Activated CD4-positive, alpha-beta memory T cell treated with anti-CD3 and anti-CD28 coated beads for 36 hours (primary cell): ENCODE results near the gene GSTT4. TPM values are rescaled to one million over a fixed set of nuclear protein-coding genes. Genes with fewer than 3 reads are reported as not detected.
A peak's percentile ranks its signal among the peaks of the same experiment; 100 is the strongest.

ENCODE experiments used
- CTCF ChIA-PET: fragments of 350-600 bp; sonication (Branson Sonifier 250); formaldehyde crosslinking; loops from one replicate; lab custom pipeline; 2021; ENCODE audit warnings: antibody characterized with exemption, inconsistent platforms; lab: Charles Lee
- POLR2A ChIA-PET: fragments of 350-600 bp; sonication (Branson Sonifier 250); formaldehyde crosslinking; loops from one replicate; lab custom pipeline; 2021; ENCODE audit warnings: antibody characterized with exemption; lab: Charles Lee
- DNase-seq: peaks from one replicate; pipeline ENCODE4 v3.0.0-alpha.2; 2020
- H3K27ac Mint-ChIP-seq: one replicate; pipeline ENCODE4 v1.8.0; 2021; ENCODE audit warnings: mixed read lengths
- H3K27me3 Mint-ChIP-seq: one replicate; pipeline ENCODE4 v1.8.0; 2021; ENCODE audit warnings: mixed read lengths
- H3K36me3 Mint-ChIP-seq: one replicate; pipeline ENCODE4 v1.8.0; 2021; ENCODE audit warnings: mixed read lengths
- H3K4me1 Mint-ChIP-seq: one replicate; pipeline ENCODE4 v1.8.0; 2021; ENCODE audit warnings: low read depth, mixed read lengths
- H3K4me3 Mint-ChIP-seq: one replicate; pipeline ENCODE4 v1.8.0; 2021; ENCODE audit warnings: mild to moderate bottlenecking, mixed read lengths
- H3K9me3 Mint-ChIP-seq: one replicate; pipeline ENCODE4 v1.8.0; 2021; ENCODE audit warnings: mixed read lengths
- intact Hi-C: fragments of 100-400 bp; cut with micrococcal nuclease; formaldehyde crosslinking; loops from one replicate; pipeline ENCODE4 v1.15.1; 2023
- total RNA-seq, 2 experiments: library from RNA; stranded (reverse); gene quantifications; one replicate each; pipeline ENCODE4 v1.2.3, GENCODE V29; 2021

Gene GSTT4
- total RNA-seq, 2 experiments from 2014 or later: not detected

DNA sequence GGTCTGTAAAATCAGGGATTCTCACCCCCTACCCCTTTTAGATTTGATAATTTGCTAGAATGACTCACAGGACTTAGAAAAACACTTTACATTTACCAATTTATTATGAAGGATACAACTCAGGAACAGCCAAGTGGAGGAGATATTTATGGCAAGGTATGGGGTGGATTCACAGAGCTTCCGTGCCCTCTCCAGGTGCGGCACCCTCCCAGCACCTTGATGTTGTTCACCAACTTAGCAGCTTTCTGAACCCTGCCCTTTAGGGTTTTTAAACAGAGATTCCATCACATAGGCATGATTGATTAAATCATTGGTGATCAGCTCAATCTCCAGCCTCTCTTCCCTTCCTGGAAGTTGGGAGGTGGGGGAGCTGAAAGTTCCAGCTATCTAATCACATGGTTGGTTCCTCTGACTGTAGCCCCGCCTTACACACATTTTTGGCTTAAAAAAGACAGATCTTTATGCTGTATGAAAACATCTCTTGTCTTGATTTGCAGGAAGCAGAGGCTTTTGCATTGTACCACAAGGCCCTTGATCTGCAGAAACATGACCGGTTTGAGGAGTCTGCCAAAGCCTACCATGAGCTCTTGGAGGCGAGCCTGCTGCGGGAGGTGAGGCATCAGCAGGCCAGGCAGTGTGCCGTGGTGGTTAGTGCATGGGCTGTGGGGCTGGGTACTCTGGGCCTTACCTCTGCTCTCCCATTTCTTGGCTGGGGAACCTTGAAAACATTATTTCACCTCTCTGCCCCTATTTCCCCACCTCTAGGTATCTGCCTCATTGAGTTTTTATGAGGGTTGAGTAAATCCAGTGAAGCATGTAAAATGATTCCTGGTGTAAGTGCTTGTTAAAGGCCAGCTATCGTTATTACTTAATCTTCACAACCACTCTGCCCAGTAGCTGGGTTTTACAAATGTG, 32.9 kb upstream of the GSTT4 start:
- intact Hi-C loops: no loop called here
- H3K36me3 Mint-ChIP-seq: peaks cover 31% of the 10 kb centered on the region
- H3K27ac Mint-ChIP-seq: peak overlapping the region; percentile 14
- POLR2A ChIA-PET: no interaction called here
- DNase-seq: no peak
- no peaks in the 10 kb centered on the region for H3K9me3 Mint-ChIP-seq
- H3K27me3 Mint-ChIP-seq: no peaks in the 10 kb centered on the region
- H3K4me3 Mint-ChIP-seq: no peak overlapping the region
- CTCF ChIA-PET: no interaction called here
- peaks cover 9% of the 10 kb centered on the region for H3K4me1 Mint-ChIP-seq

DNA sequence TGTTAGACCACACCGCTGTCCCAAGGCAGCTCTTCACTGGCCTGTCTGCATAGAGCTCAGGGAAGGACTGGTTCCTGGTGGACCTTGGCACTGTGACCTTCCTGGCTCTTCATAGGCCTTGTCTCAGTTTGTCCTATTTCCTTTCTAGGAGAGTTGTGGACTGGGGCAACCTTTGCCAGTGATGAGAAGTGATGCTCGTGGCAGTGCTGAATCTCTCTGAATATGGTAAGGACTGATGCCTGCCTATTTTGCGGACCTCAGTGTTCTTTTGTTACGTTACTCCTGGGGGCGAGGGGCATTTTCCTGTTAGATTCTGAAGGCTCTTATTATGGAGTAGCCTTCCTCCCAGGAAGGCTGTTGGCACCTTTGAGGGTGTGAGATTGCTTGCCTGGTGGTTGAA, 30.0 kb upstream of the GSTT4 start:
- Mint-ChIP-seq H3K4me3 (no peak overlapping the region), H3K9me3 (no peaks in the 10 kb centered on the region), H3K36me3 (peaks cover 18% of the 10 kb centered on the region), H3K27me3 (no peaks in the 10 kb centered on the region), H3K27ac (no peak overlapping the region), H3K4me1 (peaks cover 10% of the 10 kb centered on the region)
- CTCF ChIA-PET: no interaction called here
- no peak for DNase-seq
- POLR2A ChIA-PET: no interaction called here
- intact Hi-C loops: no loop called here

DNA sequence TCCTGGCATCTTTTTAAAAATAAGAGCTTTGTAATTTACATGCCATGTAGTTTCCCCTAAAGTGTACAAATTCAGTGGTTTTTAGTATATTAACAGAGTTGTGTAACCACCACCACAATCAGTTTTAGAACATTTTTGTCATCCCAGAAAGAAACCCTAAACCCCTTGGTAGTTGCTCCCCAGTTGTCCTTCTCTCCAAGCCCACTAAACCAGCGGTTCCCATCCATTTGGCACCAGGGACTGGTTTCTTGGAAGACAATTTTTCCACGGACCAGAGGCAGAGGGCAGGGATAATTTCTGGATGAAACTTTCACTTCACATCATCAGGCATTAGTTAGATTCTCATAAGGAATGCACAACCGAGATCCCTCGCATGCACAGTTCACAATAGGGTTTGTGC, 28.5 kb upstream of the GSTT4 start:
- intact Hi-C loops: no loop called here
- POLR2A ChIA-PET: no interaction called here
- no peak overlapping the region for H3K27ac Mint-ChIP-seq
- no peaks in the 10 kb centered on the region for H3K27me3 Mint-ChIP-seq
- H3K4me3 Mint-ChIP-seq: no peak overlapping the region
- CTCF ChIA-PET: no interaction called here
- DNase-seq: no peak
- peaks cover 11% of the 10 kb centered on the region for H3K36me3 Mint-ChIP-seq
- H3K4me1 Mint-ChIP-seq: peaks cover 12% of the 10 kb centered on the region
- no peaks in the 10 kb centered on the region for H3K9me3 Mint-ChIP-seq

DNA sequence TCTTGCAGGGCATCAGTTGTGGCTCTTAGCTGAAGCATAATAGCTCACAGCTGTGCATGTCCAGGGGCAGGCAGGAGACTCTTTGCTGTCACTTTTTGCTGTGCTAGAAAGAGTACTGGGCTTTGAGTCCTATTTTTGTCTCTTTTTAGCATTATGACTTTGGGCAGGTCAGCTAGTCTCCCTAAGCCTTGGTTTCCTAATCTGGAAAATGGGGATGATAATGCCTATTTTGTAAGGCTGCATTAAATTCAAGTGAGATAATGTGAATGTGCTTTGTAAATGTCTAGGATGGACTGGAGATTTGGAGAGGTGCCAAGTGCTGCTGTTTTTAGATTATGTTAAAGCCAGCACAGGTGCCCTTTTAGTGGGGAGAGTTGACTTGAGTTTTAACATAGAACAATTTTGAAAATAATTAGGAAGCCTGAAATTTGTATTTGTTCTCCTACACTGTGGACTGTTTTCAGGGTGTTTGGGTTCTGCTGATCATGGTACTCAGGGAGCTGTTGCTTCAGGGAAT, 25.0 kb upstream of the GSTT4 start:
- no peak overlapping the region for H3K27ac Mint-ChIP-seq
- H3K36me3 Mint-ChIP-seq: peaks cover 12% of the 10 kb centered on the region
- no peaks in the 10 kb centered on the region for H3K27me3 Mint-ChIP-seq
- intact Hi-C loops: no loop called here
- no peaks in the 10 kb centered on the region for H3K9me3 Mint-ChIP-seq
- ChIA-PET CTCF (no interaction called here), POLR2A (no interaction called here)
- H3K4me3 Mint-ChIP-seq: no peak overlapping the region
- H3K4me1 Mint-ChIP-seq: peaks cover 21% of the 10 kb centered on the region
- DNase-seq: no peak

DNA sequence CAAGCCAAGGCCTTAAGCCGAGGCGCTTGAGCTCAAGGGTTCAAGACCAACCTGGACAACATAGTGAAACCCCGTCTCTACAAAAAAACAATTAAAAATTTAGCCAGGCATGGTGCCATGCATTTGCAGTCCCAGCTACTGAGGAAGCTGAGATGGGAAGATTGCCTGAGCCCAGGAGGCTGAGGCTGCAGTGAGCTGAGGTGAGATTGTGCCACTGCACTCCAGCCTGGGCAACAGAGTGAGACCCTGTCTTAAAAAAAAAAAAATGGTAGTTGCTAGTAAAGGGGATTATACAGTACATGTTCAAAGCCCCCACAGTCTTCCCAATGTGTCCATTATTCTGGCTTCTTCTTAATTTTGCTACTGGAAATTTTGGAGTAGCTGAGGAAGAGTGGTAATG, 24.1 kb upstream of the GSTT4 start:
- CTCF ChIA-PET: no interaction called here
- Mint-ChIP-seq H3K4me3 (no peak overlapping the region), H3K27ac (no peak overlapping the region), H3K9me3 (peaks cover 4% of the 10 kb centered on the region), H3K4me1 (peaks cover 27% of the 10 kb centered on the region), H3K27me3 (no peaks in the 10 kb centered on the region), H3K36me3 (peaks cover 21% of the 10 kb centered on the region)
- intact Hi-C loops: no loop called here
- no peak for DNase-seq
- POLR2A ChIA-PET: no interaction called here

DNA sequence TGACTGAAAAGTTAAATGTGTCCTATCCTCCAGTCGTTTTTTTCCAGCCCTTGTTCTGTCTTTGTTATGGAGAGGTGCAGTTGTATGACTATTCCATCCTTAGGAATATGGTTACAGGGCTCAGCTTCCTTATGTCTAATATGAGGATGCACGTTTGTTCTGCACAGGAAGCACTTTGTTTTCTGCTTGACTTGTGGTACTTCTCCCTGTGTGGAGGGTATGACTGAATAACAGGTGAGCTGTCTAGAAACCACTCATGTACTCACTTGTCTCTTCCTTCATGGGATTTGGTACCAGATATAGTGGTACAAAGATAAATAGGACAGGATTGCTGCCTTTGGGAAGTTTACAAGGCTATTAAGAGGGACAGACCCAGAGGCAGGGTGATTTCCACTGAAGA, 23.3 kb upstream of the GSTT4 start:
- intact Hi-C loops: no loop called here
- H3K27ac Mint-ChIP-seq: no peak overlapping the region
- CTCF ChIA-PET: interaction anchor here (1.1 kb wide), 1 partner anchor 12 kb away, joined by 3 read pairs; no protein-coding TSS in a partner anchor
- DNase-seq: no peak
- peaks cover 23% of the 10 kb centered on the region for H3K36me3 Mint-ChIP-seq
- POLR2A ChIA-PET: no interaction called here
- H3K9me3 Mint-ChIP-seq: peaks cover 6% of the 10 kb centered on the region
- H3K4me3 Mint-ChIP-seq: no peak overlapping the region
- H3K4me1 Mint-ChIP-seq: peaks cover 32% of the 10 kb centered on the region
- H3K27me3 Mint-ChIP-seq: no peaks in the 10 kb centered on the region

DNA sequence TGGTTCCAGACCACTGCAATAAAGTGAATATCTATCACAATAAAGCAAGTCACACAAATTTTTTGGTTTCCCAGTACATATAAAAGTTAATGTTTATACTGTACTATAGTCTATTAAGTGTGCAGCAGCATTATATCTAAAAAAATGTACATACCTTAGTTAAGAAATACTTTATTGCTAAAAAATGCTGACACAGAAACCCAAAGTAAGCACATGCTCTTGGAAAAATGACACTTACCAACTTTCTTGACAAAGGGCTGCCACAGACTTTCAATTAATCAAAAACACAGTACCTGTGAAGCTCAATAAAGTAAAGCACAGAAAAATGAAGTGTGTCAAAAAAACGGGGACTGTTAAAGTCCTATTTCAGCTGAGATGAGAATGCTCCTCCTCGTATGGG, 22.7 kb upstream of the GSTT4 start:
- POLR2A ChIA-PET: no interaction called here
- Mint-ChIP-seq H3K9me3 (peaks cover 6% of the 10 kb centered on the region), H3K4me3 (no peak overlapping the region), H3K4me1 (peaks cover 38% of the 10 kb centered on the region), H3K27me3 (no peaks in the 10 kb centered on the region), H3K36me3 (peaks cover 26% of the 10 kb centered on the region), H3K27ac (no peak overlapping the region)
- DNase-seq: no peak
- CTCF ChIA-PET: interaction anchor here (1.1 kb wide), 1 partner anchor 12 kb away, joined by 3 read pairs; no protein-coding TSS in a partner anchor
- intact Hi-C loops: no loop called here

DNA sequence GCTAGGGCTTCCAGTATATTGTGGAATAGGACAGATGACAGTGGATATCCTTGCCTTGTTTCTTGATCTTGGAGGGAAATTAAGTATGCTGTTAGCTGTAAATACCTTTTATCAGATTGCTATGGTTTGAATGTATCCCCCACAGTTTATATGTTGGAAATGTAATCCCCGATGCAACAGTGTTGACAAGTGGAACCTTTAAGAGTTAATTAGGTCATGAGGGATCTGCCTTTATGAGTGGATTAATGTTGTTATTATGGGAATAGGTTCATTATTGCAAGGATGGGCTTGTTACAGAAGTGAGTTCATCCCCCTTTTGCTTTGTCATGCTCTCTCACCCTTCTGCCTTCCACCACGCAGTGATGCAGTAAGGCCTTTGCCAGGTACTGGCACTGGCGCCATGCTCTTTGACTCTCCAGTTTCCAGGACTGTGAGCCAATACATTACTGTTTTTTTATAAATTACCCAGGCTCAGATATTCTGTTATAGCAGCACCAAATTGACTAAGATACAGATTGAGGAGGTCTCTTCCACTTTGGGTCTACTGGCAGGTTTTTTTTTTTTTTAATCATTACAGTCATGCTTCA, 22.2 kb upstream of the GSTT4 start:
- H3K9me3 Mint-ChIP-seq: peaks cover 6% of the 10 kb centered on the region
- no peak overlapping the region for H3K27ac Mint-ChIP-seq
- H3K27me3 Mint-ChIP-seq: no peaks in the 10 kb centered on the region
- peaks cover 40% of the 10 kb centered on the region for H3K4me1 Mint-ChIP-seq
- ChIA-PET CTCF (no interaction called here), POLR2A (no interaction called here)
- intact Hi-C loops: no loop called here
- H3K4me3 Mint-ChIP-seq: no peak overlapping the region
- no peak for DNase-seq
- H3K36me3 Mint-ChIP-seq: peaks cover 26% of the 10 kb centered on the region

DNA sequence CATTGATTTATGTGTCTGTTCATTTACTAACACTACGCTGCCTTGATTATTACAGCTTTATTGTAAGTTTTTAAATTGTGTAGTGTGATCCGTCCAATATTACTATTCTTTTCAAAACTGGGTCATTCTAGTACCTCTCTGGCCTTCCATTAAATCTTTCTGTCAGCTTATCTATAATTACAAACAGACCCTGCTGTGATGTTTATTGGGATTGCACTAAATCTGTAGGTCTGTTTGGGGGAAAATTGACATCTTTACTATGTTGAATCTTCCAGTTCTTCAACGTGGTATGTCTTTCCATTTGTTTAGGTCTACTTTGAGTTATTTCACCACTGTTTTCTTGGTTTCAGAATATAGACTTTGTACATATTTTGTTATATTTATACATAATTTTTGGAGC, 21.5 kb upstream of the GSTT4 start:
- peaks cover 45% of the 10 kb centered on the region for H3K4me1 Mint-ChIP-seq
- CTCF ChIA-PET: interaction anchor here (0.7 kb wide), 1 partner anchor 335 kb away, joined by 4 read pairs; no protein-coding TSS in a partner anchor
- no peak overlapping the region for H3K27ac Mint-ChIP-seq
- POLR2A ChIA-PET: no interaction called here
- H3K27me3 Mint-ChIP-seq: no peaks in the 10 kb centered on the region
- no peak for DNase-seq
- H3K36me3 Mint-ChIP-seq: peaks cover 29% of the 10 kb centered on the region
- intact Hi-C loops: no loop called here
- peaks cover 6% of the 10 kb centered on the region for H3K9me3 Mint-ChIP-seq
- no peak overlapping the region for H3K4me3 Mint-ChIP-seq

DNA sequence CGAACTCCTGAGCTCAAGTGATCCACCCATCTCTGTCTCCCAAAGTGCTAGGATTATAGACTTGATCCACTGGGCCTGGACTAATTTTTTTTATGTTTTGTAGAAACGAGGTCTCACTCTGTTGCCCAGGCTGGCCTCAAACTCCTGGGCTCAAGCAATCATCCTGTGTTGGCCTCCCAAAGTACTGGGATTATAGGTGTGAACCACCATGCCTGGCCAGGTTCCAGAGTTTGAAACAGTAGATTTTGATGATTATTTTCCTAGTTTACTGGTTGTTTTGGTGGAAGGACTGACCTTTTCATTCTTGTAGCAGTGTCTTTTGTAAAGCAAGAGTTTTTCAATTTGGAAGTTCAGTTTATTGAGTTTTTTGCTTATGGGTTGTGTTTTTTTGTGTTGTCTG, 20.8 kb upstream of the GSTT4 start:
- POLR2A ChIA-PET: no interaction called here
- H3K4me1 Mint-ChIP-seq: peaks cover 45% of the 10 kb centered on the region
- H3K9me3 Mint-ChIP-seq: peaks cover 6% of the 10 kb centered on the region
- H3K36me3 Mint-ChIP-seq: peaks cover 29% of the 10 kb centered on the region
- H3K27ac Mint-ChIP-seq: no peak overlapping the region
- no peaks in the 10 kb centered on the region for H3K27me3 Mint-ChIP-seq
- no peak overlapping the region for H3K4me3 Mint-ChIP-seq
- CTCF ChIA-PET: interaction anchor here (0.7 kb wide), 1 partner anchor 336 kb away, joined by 4 read pairs; no protein-coding TSS in a partner anchor
- DNase-seq: no peak
- intact Hi-C loops: no loop called here

DNA sequence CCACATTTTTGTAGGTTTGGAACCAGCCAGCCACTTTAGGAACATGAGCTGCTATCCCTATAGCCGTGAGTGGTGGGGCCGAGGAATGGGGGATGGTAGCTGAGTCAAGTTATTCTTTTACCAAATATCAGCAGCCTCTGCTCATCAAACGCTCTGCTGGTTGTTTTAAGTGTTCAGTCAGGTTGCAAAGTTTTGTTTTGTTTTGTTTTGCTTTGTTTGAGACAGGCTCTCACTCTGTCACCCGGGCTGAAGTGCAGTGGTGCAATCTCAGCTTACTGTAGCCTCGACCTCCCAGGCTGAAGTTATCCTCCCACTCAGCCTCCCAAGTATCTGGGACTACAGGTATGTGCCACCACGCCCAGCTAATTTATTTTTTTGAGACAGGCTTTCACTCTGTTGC, 20.2 kb upstream of the GSTT4 start:
- H3K27ac Mint-ChIP-seq: peak overlapping the region; percentile 30
- peaks cover 6% of the 10 kb centered on the region for H3K9me3 Mint-ChIP-seq
- POLR2A ChIA-PET: no interaction called here

DNA sequence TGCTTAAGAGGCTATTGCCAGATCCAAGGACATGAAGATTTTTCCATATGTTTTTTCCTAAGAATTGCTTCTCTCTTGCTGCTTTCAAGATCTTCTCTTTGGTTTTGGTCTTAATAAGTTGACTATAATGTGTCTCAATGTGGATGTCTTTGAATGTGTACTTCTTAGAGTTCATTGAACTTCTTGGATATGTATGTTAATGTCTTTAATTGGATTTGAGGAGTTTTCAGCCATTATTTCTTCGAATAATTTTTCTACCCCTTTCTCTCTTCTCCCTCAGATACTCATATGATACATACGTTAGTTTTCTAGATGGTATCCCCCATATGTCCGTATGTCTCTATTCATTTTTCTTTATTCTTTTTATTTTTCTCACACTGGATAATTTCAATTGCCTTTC, 19.1 kb upstream of the GSTT4 start:
- Mint-ChIP-seq H3K27ac (no peak overlapping the region), H3K9me3 (peaks cover 6% of the 10 kb centered on the region), H3K27me3 (no peaks in the 10 kb centered on the region), H3K36me3 (peaks cover 29% of the 10 kb centered on the region), H3K4me3 (no peak overlapping the region), H3K4me1 (peaks cover 43% of the 10 kb centered on the region)
- intact Hi-C loops: no loop called here
- DNase-seq: no peak
- ChIA-PET POLR2A (no interaction called here), CTCF (no interaction called here)

More for the DNA sequence above, 20.2 kb upstream of the GSTT4 start:
- CTCF ChIA-PET: no interaction called here
- intact Hi-C loops: no loop called here
- no peaks in the 10 kb centered on the region for H3K27me3 Mint-ChIP-seq
- H3K4me3 Mint-ChIP-seq: no peak overlapping the region
- H3K4me1 Mint-ChIP-seq: peaks cover 47% of the 10 kb centered on the region
- H3K36me3 Mint-ChIP-seq: peaks cover 29% of the 10 kb centered on the region
- DNase-seq: no peak
